HL-60 (cell line): ENCODE data around the gene CHST9.

Source experiments
- DNase-seq, 2 experiments: peaks; one replicate each; pipeline ENCODE4 v3.0.0-alpha.2; 2010 to 2020; ENCODE audit warnings: low read depth in 1 of 2, low spot score in 1 of 2
- H3K27ac ChIP-seq: fragments of 250-450 bp; sonication (Bioruptor Pico); replicated peaks from 2 replicates; pipeline ENCODE4 v1.5.1; 2020; ENCODE audit warnings: mild to moderate bottlenecking, moderate library complexity
- H3K27me3 ChIP-seq: fragments of 250-450 bp; sonication (Bioruptor Pico); 2 replicates; pipeline ENCODE4 v1.5.1; 2021; ENCODE audit warnings: mild to moderate bottlenecking, moderate library complexity; ENCODE audit not compliant: insufficient read depth, poor library complexity, severe bottlenecking
- H3K4me3 ChIP-seq: replicated peaks from 2 replicates; pipeline ENCODE4 v1.5.1; 2011; ENCODE audit warnings: mild to moderate bottlenecking, control low read depth, low read length; ENCODE audit not compliant: insufficient read depth
- GABPA ChIP-seq: IDR thresholded peaks from 2 replicates; pipeline ENCODE4 v1.6.1; 2012; ENCODE audit warnings: low read depth
- POLR2AphosphoS5 ChIP-seq: IDR thresholded peaks from 2 replicates; pipeline ENCODE4 v1.6.1; 2012; ENCODE audit warnings: low read depth
- SPI1 ChIP-seq: IDR thresholded peaks from 2 replicates; pipeline ENCODE4 v1.6.1; 2012; ENCODE audit warnings: low read depth, mild to moderate bottlenecking, borderline replicate concordance
- TF ChIP-seq, protein P1 (sequence below): IDR thresholded peaks from 2 replicates; pipeline ENCODE4 v1.6.1; 2012; ENCODE audit warnings: low read depth; ENCODE audit not compliant: insufficient replicate concordance
- TF ChIP-seq, protein P2 (sequence below): IDR thresholded peaks from one replicate; pipeline ENCODE4 v1.5.1; 2011; ENCODE audit warnings: low read length, control low read depth, inconsistent platforms; ENCODE audit not compliant: insufficient read depth

The CHST9 gene

DNA sequence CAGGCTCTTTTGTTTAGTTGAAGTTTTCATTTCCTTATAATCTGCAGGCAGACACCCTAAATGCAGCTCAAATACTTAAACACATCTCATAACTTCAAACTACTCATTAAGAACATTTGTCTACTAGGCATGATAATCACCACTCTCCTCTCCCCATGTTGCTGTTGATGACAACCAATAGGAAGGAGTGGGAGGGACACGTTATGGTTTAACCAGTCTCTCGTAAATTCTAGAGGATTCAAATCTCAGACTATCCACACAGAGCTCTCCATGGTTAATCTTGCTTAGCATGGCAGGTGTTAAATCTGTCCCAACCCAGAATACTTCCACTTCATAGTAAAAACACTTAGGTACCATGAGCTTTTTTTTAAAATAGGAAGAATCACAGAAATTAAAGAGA is 192.2 kb downstream of the CHST9 start:
- TF ChIP-seq, protein P1, sequence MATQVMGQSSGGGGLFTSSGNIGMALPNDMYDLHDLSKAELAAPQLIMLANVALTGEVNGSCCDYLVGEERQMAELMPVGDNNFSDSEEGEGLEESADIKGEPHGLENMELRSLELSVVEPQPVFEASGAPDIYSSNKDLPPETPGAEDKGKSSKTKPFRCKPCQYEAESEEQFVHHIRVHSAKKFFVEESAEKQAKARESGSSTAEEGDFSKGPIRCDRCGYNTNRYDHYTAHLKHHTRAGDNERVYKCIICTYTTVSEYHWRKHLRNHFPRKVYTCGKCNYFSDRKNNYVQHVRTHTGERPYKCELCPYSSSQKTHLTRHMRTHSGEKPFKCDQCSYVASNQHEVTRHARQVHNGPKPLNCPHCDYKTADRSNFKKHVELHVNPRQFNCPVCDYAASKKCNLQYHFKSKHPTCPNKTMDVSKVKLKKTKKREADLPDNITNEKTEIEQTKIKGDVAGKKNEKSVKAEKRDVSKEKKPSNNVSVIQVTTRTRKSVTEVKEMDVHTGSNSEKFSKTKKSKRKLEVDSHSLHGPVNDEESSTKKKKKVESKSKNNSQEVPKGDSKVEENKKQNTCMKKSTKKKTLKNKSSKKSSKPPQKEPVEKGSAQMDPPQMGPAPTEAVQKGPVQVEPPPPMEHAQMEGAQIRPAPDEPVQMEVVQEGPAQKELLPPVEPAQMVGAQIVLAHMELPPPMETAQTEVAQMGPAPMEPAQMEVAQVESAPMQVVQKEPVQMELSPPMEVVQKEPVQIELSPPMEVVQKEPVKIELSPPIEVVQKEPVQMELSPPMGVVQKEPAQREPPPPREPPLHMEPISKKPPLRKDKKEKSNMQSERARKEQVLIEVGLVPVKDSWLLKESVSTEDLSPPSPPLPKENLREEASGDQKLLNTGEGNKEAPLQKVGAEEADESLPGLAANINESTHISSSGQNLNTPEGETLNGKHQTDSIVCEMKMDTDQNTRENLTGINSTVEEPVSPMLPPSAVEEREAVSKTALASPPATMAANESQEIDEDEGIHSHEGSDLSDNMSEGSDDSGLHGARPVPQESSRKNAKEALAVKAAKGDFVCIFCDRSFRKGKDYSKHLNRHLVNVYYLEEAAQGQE: no peak
- TF ChIP-seq, protein P2, sequence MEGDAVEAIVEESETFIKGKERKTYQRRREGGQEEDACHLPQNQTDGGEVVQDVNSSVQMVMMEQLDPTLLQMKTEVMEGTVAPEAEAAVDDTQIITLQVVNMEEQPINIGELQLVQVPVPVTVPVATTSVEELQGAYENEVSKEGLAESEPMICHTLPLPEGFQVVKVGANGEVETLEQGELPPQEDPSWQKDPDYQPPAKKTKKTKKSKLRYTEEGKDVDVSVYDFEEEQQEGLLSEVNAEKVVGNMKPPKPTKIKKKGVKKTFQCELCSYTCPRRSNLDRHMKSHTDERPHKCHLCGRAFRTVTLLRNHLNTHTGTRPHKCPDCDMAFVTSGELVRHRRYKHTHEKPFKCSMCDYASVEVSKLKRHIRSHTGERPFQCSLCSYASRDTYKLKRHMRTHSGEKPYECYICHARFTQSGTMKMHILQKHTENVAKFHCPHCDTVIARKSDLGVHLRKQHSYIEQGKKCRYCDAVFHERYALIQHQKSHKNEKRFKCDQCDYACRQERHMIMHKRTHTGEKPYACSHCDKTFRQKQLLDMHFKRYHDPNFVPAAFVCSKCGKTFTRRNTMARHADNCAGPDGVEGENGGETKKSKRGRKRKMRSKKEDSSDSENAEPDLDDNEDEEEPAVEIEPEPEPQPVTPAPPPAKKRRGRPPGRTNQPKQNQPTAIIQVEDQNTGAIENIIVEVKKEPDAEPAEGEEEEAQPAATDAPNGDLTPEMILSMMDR: no peak
- TF ChIP-seq SPI1: no peak
- TF ChIP-seq POLR2AphosphoS5: no peak
- TF ChIP-seq GABPA: no peak
- H3K4me3 ChIP-seq: no peak overlapping the region
- H3K27ac ChIP-seq: no peak overlapping the region
- no peaks in the 10 kb centered on the region for H3K27me3 ChIP-seq
- DNase-seq: no peak

DNA sequence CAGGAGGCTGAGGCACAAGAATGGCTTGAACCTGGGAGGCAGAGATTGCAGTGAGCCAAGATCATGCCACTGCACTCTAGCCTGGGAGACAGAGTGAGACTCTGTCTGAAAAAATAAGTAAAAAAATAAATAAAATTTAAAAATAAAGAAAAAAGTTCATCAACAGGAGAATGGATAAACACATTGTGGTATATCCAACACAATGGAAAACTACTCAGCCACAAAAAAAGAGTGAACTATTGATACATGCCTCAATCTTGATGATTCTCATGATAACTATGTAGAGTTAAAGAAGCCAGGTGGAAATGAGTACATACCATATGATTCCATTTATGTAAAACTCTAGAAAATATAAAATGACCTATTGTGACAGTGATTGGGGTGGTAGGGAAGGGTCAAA is 195.3 kb downstream of the CHST9 start:
- H3K27me3 ChIP-seq: no peaks in the 10 kb centered on the region
- DNase-seq: no peak
- H3K27ac ChIP-seq: no peak overlapping the region
- no peak for TF ChIP-seq POLR2AphosphoS5
- no peak for TF ChIP-seq SPI1
- H3K4me3 ChIP-seq: no peak overlapping the region

GRCh38 chr18:26981360-26982082 is 203.6 kb downstream of the CHST9 start:
- no peak for DNase-seq
- no peak overlapping the region for H3K4me3 ChIP-seq
- H3K27me3 ChIP-seq: no peaks in the 10 kb centered on the region
- no peak for TF ChIP-seq POLR2AphosphoS5
- no peak for TF ChIP-seq GABPA
- TF ChIP-seq, protein P2: no peak
- no peak for TF ChIP-seq SPI1
- TF ChIP-seq, protein P1: no peak
- H3K27ac ChIP-seq: no peak overlapping the region

- no peak for DNase-seq
- H3K4me3 ChIP-seq: no peak overlapping the region
- no peak for TF ChIP-seq GABPA
- no peak for TF ChIP-seq SPI1
- TF ChIP-seq, protein P2: no peak
- TF ChIP-seq, protein P1: no peak
- TF ChIP-seq POLR2AphosphoS5: no peak
- no peak overlapping the region for H3K27ac ChIP-seq
- H3K27me3 ChIP-seq: peaks cover 3% of the 10 kb centered on the region
These were observed 206.2 kb downstream of the CHST9 start for GRCh38 chr18:26978812-26979341.
